CD4-positive, alpha-beta T cell treated with Interleukin-21 for 1 hour (primary cell): ENCODE data around the gene TSPAN8.
"Not testable (repeated sequence)": the region's sequence is repeated elsewhere in the genome, so short reads cannot be mapped to it uniquely, and the experiment has no call there.

Experiments used
- DNase-seq: peaks from one replicate; pipeline ENCODE4 v3.0.0-alpha.2; 2020

Gene TSPAN8

GRCh38 chr12:71157601-71158233 lies at the start of gene TSPAN8:
Gene TSPAN8, minus strand, starts transcription at chr12:71157999. Its CDS starts 321 bp downstream, at chr12:71157678.
- no peak for DNase-seq

- DNase-seq = no peak
Measured at GRCh38 chr12:71201136-71201679, 43.4 kb upstream of the TSPAN8 start.

- no peak for DNase-seq
Measured at GRCh38 chr12:71200706-71201105, 42.9 kb upstream of the TSPAN8 start.

GRCh38 chr12:71197460-71197859 lies 39.7 kb upstream of the TSPAN8 start:
- no peak for DNase-seq

GRCh38 chr12:71195338-71195896 lies 37.6 kb upstream of the TSPAN8 start:
- DNase-seq = no peak

GRCh38 chr12:71194657-71195056 lies 36.9 kb upstream of the TSPAN8 start:
- DNase-seq = no peak

- no peak for DNase-seq
Measured at GRCh38 chr12:71193041-71193440, 35.2 kb upstream of the TSPAN8 start.

- DNase-seq = no peak
Measured at GRCh38 chr12:71191509-71192196, 33.9 kb upstream of the TSPAN8 start.

- DNase-seq = no peak
Measured at GRCh38 chr12:71190822-71191221, 33.0 kb upstream of the TSPAN8 start.

GRCh38 chr12:71187379-71187778 lies 29.6 kb upstream of the TSPAN8 start:
- DNase-seq = no peak

- DNase-seq = no peak
Measured at GRCh38 chr12:71186571-71187288, 28.9 kb upstream of the TSPAN8 start.

GRCh38 chr12:71183846-71184245 lies 26.0 kb upstream of the TSPAN8 start:
- no peak for DNase-seq

- no peak for DNase-seq
Measured at GRCh38 chr12:71183018-71183417, 25.2 kb upstream of the TSPAN8 start.

GRCh38 chr12:71178162-71178561 lies 20.4 kb upstream of the TSPAN8 start:
- DNase-seq = no peak

GRCh38 chr12:71174825-71175224 lies 17.0 kb upstream of the TSPAN8 start:
- no peak for DNase-seq

- DNase-seq = no peak
Measured at GRCh38 chr12:71174146-71174545, 16.3 kb upstream of the TSPAN8 start.

- DNase-seq = no peak
Measured at GRCh38 chr12:71170456-71170855, 12.7 kb upstream of the TSPAN8 start.

GRCh38 chr12:71169286-71169685 lies 11.5 kb upstream of the TSPAN8 start:
- DNase-seq = no peak

- no peak for DNase-seq
Measured at GRCh38 chr12:71166862-71167496, 9.2 kb upstream of the TSPAN8 start.

GRCh38 chr12:71166280-71166679 lies 8.5 kb upstream of the TSPAN8 start:
- no peak for DNase-seq

- DNase-seq = not testable (repeated sequence)
Measured at GRCh38 chr12:71165780-71166179, 8.0 kb upstream of the TSPAN8 start.

- DNase-seq = no peak
Measured at GRCh38 chr12:71164568-71165197, 6.9 kb upstream of the TSPAN8 start.
